D721Med (cell line): ENCODE results near the gene ABCB8.
A peak's percentile ranks its signal among the peaks of the same experiment; 100 is the strongest.

Source experiments
- DNase-seq: peaks from one replicate; pipeline ENCODE4 v3.0.0; 2011; ENCODE audit warnings: low spot score; ENCODE audit not compliant: insufficient read length
- FAIRE-seq: peaks from 2 replicates; lab custom pipeline; 2011; peaks lifted over from hg19 to GRCh38; lab: Jason Lieb, UNC
- TF ChIP-seq, protein P1 (sequence below): IDR thresholded peaks from 2 replicates; pipeline ENCODE4 v1.5.1; 2012; ENCODE audit warnings: mild to moderate bottlenecking, control low read depth; ENCODE audit not compliant: insufficient read depth; ENCODE audit errors: missing control alignments

The ABCB8 gene

DNA sequence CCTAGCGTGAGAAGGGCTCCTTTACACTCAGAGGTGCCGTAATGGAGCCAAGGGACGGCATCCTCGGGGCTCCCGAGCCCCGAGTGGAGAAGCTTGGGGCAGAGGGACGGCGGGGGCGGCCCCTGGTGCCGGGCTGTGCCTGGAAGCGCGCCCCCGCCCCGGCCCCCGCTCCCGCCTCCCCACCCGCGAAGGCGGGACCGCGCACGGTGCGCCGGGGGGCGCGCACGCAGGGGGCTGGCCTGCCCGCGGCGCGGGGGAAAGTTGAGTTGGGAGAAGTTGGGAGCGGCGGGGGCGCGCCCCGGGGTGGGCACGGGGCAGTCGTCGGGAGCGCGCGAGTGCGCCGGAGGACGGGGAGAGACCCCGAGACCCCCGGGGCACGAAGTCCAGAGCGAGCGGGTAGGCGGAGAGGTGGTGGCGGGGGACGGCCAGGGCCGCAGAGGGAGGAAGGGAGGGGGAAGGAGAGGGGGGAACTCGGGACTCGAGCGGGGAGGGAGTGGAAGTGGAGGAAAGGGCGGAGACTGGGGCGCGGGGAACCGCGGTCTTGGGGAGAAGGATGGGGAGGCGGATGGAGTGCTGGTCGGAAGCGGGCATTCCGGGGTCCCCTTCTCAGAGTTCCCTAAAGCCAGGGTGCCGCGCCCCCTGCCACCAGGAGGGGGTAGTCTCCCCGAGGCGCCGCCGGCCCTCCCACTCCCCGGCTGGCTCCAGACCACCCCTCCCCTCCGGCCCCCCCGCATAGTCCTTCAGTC, 31.3 kb downstream of the ABCB8 start, which contains the start of gene SLC4A2:
TSS of gene SLC4A2 (plus strand) at position 223 of the 746 bp plus-strand sequence. CDS start 2,399 bp downstream, outside the sequence.
- DNase-seq = peak; percentile 90
- TF ChIP-seq, protein P1, sequence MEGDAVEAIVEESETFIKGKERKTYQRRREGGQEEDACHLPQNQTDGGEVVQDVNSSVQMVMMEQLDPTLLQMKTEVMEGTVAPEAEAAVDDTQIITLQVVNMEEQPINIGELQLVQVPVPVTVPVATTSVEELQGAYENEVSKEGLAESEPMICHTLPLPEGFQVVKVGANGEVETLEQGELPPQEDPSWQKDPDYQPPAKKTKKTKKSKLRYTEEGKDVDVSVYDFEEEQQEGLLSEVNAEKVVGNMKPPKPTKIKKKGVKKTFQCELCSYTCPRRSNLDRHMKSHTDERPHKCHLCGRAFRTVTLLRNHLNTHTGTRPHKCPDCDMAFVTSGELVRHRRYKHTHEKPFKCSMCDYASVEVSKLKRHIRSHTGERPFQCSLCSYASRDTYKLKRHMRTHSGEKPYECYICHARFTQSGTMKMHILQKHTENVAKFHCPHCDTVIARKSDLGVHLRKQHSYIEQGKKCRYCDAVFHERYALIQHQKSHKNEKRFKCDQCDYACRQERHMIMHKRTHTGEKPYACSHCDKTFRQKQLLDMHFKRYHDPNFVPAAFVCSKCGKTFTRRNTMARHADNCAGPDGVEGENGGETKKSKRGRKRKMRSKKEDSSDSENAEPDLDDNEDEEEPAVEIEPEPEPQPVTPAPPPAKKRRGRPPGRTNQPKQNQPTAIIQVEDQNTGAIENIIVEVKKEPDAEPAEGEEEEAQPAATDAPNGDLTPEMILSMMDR = no peak
- FAIRE-seq = no peak

DNA sequence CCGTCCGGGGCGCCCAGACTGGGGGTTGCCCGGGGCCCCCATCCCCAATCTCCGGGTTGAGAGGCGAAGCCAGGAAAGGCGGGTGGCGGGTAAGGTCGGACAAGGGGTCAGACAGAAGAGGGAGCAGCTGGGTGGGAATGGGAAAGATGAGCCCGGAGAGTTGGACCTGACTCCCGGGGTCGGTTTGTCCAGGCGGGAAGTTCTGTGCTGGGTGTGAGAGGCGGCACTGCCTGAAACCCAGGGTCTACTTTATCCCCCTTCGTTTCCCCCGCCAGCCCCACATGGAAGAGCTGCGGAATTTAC, 31.8 kb downstream of the ABCB8 start:
- DNase-seq (no peak), FAIRE-seq (no peak)
- TF ChIP-seq, protein P1 = no peak

DNA sequence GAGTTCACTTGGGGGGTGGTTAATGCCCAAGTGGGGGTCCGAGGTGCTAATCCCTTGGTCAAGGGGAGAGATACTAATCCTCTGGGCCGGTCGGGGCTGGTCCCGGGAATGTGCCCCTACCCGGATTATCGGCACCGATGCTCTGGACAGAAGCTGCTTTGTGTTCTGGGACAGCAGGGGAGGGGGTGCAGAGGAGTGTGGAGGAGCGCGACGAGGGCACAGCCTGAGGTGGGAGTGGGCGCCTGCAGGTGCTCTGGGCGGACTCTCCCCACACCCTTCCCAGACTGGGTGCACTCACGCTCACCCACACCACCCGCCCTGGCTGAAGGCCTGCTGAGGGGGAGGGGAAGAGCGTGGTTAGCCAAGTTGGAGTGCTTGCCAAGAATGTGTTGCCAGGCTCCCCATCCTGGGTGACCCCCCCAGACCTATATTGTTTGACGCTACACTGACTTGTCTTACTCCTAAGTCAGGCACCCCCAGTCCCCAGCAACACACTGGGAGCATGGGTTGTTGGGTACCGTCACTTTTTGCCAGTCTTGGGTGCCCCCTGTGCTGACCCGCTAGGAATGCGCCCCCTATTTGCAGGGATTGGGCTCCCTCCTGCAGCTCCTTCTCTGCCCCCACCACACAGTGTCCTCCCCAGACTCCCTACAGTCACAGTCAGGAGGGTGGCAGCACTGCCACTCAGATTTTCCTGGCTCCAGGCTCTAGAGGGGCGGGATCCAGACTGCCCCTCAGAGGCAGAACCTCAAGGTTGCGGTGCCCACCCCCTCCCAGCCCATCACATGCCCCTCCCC, 32.4 kb downstream of the ABCB8 start:
- no peak for DNase-seq
- TF ChIP-seq, protein P1 = peak; percentile 30
- no peak for FAIRE-seq

DNA sequence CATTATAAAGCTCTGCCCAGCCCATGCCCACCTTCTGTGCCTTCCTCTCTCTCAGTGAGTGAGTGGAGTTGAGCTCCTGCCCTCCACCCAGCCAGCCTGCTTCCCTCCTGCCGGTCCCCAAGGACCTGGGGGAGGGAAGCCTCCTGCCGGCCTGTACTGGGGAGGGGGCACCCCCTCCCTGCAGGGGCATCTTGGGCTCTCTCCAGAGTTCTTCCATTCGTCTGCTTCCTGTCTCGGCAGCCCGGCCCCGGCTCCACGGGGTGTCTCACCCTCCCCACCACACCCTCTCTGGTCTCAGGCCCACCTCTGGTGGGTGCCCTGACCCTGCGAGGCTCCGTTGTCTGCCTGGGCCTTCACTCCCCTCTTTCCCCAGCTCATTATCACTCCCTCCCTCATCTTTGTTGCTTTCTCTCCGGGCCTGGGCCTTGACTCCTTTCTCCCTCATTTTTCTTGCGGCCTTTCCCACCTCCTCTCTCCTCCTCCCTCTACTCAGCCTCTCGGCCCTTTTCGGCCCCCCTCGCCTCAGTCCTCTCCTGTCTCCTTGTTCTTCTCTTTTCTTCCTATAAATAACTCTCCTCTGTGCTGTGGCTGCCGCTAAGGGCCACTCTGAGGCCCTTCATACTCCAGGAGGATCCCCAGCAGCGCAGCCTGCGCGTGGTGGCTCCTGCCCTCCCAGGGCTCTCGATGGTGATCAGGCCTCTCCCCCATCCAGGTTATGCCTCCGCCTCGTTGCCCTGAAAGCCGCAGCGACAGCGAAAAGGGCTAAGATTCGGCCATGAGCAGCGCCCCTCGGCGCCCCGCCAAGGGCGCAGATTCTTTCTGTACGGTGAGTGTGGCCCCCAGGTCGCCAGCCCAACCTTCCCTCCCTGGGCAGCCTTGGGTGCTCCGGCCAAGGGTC, 33.2 kb downstream of the ABCB8 start:
- DNase-seq (no peak), FAIRE-seq (no peak)
- TF ChIP-seq, protein P1 = no peak

DNA sequence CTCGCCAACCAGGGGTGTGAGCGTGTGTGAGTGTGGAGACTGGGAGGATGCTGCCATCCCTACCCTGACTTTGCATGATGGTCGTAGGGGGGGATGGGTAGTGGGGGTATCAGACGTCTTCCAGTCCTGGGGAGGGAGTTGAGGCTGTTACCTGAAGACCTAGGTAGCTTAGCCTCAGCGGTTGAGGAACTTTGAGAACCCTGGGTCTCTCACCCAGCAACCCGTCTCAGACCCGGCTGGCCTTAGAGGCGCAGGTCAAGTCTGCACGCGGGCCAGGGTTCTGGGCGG, 33.8 kb downstream of the ABCB8 start:
- TF ChIP-seq, protein P1 = no peak
- no peak for DNase-seq
- no peak for FAIRE-seq

DNA sequence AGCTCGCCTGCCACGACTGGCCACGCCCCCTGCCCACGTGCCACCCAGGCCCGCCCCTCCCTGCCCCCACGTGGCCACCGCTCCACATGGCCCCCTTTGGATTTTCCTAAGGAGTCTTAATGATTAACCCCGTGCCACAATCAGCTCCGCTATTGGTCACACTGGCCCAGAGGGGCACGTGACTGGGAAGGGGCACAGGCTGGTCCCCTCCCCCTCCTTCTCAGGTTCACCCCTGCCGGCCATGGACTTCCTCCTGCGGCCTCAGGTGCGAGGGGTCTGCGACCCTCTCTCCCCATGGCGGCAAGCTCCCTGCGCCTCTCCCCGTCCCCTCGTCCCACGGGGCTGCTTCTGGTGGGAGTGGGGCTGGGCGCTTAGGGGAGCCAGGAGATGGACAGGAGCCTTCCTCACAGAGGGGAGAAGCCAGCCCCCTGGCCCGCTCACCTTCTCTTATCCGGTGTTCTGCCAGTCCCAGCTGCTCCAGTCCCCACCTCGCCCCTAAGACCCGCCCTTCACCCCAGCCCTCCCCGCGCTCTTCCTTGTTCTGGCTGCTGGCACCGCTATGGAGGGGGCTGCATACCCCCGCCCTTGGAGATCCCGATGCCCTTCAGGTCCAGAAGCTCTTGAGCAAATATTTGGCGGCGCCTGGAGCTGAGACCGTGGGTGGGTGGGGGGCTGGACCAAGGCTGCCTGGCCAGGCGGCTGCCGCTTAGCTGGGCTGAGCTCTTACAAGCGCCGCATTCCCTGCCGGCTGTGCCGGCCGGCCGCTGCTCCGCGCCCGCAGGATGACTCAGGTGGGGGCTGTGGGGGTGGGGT, 34.4 kb downstream of the ABCB8 start:
- TF ChIP-seq, protein P1 = no peak
- peak; percentile 99 for DNase-seq
- no peak for FAIRE-seq
